ENCODE measurements around the gene H1-8.

H1-8 gene

DNA sequence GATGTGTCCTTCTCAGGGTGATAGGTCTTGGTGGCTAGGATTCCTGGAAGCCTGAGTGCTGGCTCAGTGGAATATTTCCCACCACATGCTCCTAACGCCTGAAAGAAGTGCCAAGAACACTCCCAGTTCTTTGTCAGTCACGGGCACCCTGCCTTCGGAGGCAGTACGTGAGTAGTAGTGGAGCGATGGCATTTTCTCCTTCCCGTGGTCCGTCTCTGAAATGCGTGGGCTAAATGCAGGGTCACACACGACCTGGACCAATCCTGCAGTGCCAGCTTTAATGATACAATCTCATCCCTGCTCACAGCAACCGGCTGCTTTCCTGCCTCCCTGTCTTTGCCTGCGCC lies 14.5 kb downstream of the H1-8 start:
- no peak for DNase-seq

DNA sequence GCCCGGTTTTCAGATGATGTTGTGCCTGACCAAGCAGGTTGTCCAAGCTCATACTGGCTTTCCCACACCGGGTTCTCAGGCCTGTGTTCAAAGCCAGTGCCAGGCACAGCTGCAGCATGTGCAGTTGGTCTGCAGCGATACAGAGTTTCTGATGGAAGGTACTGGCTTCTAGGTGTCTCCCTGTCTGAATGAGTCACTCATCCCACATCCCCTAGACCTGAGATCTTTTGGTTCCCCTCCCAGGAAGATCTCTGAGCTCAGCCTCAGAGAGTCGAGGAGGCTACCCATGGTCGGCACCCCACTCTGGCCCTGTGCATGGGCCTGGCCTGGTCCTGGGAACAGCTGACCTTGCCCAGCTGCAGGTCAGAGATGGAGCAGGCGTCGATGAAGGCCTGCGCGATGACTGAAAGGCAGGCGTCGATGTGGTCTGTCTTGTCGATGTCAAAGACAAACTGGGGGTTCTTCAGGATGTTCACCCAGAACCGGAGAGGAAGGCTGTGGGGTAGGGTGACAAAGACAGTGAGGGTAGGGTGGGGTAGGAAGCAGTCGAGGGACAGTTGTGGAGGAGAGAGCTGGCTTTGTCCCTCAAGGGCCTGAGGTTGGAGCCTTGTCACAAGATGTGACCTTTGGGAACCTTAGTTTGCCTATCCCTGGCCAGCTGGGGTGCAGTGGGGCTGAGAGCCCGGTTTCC lies 15.3 kb downstream of the H1-8 start:
- DNase-seq: no peak

DNA sequence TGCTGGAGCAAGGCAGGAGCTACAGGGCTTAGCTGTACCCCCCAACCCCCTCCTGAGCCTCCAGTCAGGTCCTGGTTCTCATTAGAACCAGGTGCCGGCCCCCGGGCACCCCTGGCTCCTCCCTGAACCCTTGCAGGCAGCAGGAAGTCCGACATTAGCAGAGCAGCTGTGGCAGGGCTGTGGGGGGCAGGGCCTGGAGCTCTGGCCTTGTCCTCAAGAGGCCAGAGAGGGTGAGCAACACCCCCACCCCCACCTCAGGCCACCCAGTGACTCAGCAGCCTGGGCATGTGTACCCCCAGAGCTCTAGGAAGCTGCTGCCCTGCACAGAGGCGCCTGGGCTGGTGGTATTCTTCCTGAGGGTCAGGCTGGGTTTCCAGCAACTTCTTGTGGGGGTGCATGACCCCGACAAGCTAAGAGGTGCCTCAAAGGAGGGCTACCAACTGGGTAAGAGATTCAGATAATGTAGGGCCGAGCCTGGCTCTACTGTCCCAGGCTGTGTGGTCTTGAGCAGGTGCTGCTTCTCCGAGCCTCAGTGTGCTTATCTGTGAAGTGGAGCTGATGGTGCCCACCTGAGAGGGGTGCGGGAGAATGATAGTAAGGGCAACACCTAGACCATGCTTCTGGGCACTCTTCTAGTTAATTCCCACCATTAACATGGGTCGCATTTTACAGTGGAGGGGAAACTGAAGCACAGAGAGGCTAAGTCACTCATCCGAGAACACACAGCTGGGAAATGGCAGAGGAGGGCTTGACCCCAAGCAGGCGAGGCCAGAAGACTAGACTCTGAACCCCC lies 16.0 kb downstream of the H1-8 start:
- no peak for DNase-seq

DNA sequence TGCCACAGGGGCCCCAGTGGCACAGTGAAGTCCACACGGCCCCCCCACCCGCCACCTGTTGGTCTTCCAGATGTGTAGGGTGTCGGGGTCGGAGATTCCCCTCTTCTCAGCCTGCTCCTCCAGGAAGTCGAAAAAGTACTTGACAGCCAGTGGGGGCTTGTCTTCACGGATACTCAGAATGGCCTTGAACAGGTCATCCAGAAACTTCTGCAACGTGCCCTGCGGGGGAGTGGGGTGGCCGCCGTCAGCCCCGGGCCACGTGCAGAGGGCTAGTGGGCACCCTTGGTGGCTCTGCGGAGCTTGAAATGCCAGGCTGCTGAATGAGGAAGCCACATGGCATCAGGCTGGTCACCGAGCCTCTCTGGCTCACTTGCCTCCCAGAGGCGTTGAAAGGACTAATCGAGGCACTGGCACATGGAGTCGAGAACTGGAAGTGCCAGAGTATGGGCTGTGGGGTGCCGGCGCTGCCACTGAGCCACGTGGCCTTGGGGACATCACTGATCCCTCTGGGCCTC lies 16.6 kb downstream of the H1-8 start:
- DNase-seq: no peak

DNA sequence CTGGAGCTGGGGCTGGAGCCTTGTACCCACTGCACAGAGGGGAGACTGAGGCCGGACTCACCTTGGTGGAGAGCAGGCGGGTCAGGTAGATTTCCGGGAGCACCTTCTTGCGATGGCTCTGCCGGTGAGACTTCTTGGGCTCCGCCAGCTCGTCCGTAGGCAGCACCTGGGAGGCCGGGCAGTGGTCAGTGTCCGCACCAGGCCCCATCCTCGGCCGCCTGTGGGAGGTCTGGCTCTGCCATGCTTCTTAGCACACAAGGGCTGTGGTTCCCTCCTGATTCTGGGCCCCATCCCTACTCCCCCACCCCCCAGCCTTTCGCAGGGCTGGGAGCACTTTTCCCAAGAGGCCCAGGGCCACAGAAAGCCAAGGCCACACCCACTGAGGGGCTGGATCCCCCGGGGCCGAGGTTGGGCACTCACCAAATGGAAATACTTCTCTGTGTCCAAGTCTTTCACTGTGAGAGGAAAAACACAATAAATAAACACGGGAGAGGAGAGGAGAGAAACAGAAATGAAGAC lies 17.4 kb downstream of the H1-8 start:
- no peak for DNase-seq

DNA sequence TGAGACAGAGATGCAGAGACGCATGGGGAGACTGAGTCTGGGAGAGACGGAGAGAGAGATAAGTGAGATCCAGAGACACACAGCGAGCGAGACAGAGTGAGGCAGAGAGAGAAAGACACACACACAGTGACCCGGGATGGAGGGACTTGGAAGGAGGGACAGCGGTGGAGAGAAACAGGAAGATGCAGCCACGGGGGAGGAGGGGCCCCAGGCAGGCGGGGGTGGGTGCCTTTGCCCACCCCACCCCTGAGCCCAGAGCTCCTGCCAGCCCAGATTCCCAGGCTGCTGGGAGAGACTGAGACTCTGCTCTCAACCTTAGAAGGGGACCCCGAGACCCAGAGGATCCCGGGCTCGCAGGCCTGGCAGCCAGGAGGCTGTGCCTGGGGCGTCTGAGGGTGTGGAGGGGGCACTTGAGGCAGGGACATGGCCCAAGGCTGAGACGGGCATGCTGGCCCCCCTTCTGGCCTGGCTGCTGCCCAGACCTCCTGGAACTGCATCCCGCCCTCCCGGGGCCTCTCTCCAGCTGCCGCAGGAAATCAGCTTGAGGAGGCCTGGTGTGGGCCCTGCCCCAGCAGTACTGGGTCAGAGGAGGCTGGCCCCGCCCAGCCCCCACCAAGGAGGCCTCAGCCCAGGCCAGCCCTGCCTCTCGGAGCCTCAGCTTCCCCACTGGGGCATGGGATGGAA lies 18.1 kb downstream of the H1-8 start:
- DNase-seq: no peak

DNA sequence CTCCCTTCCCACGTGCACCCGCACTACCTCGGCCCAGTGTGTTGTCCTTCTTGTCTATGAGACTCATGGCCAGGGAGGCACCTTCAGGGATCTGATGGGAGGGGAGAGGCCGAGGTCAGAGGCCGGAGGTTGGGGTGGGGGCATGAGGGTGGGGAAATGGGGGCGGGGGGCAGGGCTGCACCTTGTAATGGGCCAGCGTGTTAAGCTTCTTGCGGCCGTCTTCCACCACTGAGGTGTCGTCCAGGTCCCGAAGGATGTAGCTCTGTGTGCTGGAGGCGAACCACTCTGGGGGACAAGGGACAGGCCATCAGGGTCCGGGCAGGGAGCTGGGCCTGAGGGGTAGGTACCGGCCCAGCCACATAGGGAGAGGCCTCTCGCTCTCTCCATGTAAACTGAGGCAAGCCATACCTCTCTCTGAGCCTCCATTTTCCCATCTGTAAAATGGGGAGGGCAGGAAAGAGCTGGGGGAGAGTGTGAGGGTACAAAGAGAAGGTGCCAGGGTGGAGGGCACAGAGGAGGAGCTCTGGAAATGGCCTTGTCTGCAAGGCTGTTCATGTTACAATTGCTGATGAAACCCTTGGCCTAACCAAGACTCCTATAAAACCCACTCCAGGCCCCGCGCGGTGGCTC lies 18.8 kb downstream of the H1-8 start:
- DNase-seq: no peak

DNA sequence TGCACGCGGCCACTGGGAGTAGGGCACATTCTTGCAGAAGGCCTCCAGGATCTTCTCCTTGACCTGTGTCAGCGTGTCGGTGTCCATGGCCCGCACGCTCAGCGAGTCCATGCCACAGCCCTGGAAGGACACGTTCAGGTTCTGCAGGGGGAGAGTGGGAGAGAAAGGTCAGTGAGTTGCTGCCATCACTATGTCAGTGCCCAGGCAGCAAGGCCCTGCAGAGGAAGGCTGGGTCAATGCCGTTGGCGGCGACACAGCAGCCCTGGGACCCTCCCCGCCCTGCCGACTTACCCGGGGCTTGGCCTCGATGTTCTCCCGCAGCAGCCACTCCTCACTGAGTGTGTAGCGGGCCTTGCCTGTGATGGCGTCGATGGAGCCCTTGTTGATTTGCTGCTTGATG lies 19.8 kb downstream of the H1-8 start:
- no peak for DNase-seq

DNA sequence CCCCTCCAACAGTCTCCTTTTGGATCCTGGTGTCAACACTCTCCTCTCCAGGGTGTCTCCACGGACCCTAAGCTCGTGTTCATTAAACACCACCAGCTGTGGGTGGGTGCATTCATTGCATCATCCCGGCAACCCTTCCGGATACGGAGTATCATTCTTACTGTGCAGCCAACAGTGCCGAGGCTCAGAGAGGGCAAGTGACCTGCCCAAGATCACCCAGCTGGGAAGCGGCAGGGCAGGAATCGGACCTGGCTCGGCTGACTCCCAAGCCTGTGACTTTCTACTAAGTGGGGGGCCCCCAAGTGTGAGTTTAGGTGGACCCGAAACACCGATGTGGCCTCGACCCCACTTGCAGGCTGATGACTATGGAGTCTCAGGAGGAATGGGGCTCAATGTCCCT lies 20.4 kb downstream of the H1-8 start:
- DNase-seq: no peak

DNA sequence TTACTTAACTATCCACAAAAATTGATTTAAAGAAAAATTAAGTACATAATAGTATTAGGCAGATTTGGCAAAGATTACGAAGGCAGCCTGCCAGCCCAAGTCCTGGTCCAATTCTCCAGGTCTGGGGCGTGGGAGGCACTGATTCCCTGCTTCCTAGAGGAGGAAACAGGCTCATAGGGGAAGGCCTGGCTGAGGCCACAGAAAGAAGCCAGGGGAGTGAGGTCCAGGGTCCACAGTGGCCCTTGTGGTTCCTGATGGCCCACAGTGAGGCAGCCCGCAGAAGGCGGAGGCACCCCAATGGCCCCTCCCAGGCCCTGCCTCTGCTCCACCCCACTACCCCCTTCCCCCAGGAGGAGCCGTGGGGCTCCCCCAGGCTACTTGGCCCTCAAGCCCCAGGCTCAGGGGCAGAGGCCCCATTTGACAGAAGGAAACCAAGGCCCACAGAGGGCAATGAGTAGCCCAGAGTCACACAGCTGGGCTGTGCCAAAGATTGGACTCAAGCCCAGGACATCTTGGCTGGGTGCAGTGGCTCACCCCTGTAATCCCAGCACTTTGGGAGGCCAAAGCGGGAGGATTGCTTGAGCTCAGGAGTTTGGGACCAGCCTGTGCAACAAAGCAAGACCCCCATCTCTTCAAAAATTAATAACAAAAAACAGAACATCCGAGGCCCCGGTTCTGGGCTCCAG lies 21.0 kb downstream of the H1-8 start:
- no peak for DNase-seq

DNA sequence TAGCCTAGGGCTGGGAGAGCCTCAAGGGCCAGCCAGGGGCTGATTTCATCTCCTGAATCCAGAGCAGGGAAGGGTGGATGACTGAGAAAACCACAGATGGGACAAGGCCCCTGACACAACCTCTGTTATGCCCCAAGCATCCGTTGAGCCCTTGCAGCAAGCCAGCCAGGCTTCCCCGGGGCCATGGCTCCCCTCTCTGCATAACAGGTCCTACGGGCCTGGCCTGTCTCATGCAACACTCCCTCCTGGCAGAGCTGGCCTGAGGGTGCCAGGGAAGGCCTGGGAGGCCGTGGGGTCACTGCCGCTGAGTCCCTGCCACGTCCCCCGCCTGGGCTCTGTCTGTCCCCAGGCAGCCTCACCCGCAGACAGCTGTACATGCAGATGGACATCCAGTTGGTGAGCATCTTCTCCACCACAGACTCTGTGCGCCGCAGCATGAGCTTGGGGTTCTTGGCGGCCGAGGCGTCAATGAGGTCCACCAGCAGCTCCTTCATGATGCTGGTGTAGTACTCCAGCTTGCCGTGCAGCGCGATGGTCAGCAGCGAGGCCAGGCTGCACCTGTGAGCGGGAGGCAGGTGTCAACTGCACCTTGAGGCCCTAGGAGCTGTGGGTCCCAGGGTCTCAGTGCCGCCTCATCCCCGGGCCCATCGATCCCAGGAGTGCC lies 22.1 kb downstream of the H1-8 start:
- no peak for DNase-seq

DNA sequence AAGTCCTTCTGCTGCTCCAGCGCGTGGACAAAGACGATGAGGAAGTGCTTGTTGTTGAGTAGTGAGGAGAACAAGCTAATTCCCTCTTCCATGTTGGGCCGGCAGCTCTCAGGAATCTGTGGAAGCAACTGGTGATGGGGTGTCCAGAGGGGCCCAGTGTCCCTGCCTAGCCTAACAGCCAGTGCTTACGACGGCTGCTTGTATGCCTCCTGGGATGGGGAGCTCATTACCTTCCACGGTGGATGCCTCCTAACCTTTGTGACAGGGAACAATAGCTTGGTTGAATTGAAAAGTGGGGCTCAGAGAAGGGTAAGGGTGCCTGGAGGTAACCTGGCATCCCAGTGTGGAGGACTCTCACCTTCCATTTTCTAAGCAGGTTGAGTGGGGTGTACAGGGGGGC lies 22.9 kb downstream of the H1-8 start:
- DNase-seq: no peak

DNA sequence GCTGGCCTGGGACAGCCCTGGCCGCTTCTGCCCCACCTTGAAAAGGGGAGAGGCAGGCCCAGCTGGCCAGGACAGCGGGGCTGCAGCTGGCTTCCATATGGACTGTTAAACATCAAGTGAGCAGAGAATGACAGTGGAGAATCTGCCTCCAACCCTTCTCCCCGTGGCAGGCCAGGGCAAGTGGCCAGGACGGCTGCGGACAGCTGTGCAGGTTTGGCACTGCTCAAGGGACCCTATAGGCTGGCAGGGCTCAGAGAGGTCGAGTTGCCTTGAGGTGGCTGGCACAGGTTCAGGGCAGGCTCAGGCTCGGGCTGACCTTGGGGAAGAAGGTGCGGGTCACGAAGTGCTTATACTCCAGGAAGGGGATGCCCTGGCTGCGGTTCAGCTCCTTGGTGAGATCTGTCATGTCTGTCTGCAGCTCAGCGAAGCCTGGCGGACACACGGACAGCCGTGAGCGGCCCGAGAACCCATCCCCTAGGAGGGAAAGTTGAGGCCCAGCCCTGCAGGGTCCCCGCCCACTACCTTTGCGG lies 24.3 kb downstream of the H1-8 start:
- DNase-seq: no peak

DNA sequence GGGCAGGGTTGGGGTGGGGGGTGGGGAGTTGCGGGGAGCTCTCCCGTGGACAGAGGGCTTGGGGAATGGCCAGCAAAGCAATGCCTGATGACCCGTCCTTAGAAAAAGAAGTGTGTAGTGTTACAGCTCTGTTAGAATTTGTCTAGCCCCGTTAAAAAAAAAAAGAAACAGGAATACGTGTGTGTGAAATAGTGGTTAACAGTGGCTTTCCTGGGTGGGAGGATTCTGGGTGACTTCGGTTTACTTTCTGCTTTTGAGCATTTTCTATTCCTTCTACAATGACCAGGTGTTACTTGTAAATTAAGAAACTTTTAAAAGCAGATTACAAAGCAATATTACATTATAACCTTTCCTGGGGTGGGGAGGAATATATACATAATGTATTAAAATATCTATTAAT lies 25.0 kb downstream of the H1-8 start:
- no peak for DNase-seq

DNA sequence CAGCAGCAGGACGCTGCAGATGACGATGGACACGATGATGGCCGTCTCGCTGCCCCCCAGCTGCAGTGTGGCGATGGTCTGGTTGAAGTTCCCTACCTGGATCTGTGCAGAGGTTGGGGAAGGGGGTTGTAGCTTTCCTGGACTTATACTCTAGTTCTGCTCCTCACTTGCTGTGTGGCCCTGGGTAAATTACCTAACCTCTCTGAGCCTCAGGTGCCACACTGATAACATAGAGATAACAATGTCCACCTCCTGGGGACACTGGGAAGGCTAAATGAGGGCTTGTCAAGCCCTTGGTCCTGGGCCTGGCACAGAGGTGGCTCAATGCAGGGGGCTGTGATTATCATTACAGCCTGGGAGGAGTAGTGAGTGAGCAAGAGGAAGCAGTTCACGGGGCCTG lies 26.9 kb downstream of the H1-8 start:
- DNase-seq: no peak

DNA sequence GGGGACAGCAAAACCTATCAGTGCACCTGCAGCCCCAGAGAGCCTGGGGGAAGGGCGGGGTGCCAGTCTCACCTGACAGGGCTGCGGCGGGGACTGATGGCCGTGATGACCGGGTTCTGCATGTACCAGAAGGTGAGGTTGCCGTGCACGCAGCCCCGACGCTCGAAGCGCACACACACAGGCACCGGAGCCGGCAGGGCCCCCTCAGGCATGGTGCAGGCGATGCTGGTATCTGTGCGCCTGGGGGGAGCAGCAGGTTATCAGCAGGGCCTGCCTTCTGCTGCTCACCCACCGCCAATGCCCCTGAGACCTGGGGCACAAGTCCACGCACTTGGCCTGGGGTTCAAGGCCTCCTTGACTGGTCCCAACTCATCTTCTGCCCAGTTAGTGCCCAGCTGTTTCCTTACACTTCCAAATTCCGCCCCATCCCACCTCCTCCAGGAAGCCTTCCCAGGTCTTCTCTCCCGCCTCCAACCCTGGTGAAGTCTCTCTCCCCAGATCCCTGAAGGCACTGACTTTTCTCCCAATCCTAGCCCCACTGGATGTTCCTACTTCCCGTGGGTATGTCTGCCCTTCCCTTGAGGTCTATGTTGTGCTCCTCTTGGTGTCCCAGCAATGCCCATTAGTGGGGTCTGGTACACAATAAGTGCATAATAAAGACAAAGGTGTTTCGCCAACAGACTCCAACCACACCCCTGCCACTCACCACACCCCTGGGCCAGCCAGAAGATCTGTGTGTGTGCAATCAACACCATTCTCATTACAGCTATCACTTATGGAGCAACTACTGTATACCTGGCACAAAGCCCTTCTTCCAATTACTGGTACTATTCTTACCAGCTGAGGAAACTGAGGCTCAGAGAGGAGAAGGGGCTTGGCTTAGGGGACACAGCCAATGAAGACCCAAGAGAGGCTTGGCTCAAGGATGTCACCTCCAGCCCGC lies 28.9 kb downstream of the H1-8 start:
- no peak for DNase-seq

DNA sequence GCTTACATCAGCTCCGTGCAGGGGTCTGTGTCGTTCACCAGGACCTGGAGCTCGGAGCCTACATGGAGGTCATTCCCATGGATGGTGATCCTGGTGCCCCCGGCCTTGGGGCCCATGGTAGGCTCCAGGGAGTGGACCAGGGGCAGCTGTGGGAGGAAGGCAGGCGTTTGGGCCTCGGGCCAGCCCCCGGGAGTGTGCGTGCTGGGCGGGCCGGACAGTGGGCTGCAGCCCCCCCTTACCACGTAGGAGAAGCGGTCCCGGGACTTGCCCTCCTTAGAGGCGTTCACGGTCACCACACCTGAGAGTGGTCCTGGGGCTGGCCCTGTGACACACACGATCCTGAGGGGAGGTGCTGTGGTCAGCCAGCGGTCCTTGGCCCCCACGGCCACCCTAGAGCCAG lies 29.6 kb downstream of the H1-8 start:
- DNase-seq: no peak

DNA sequence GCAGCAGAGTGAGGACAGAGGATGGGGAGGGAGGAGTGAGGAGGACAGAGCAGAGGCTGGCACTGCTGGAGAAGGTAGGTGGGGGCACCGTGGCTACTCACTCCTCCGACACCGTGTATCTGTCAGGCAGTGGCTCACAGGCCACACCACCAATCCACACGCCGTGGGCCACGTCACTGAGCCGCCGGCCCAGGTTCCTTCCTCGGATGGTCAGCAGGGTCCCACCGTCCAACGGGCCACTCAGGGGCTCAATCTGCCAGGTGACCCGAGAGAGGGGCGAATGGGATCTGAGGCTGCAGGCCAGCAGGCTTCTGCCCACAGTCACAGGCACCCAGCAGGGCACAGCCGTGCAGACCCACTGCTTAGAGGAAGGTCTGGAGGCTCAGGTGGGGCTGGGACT lies 30.5 kb downstream of the H1-8 start:
- no peak for DNase-seq

DNA sequence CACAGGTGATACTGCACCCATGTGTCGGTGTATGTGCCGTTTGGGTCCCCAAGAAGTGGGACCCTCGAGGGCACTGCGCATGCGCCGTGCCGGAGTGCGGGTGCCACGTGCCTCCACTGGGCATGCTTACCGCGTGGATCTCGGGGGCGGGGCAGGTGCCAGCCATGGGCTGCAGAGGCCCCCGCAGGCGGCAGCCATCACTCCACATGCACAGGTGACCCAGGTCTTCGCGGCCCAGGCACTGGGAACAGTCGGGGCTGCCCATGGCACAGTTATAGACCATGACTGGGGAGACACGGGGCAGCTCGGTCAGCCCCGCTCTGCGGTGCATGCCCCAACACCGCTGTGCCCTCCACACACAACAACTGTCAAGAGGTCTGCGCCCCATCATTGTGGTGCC lies 31.2 kb downstream of the H1-8 start:
- DNase-seq: no peak

DNA sequence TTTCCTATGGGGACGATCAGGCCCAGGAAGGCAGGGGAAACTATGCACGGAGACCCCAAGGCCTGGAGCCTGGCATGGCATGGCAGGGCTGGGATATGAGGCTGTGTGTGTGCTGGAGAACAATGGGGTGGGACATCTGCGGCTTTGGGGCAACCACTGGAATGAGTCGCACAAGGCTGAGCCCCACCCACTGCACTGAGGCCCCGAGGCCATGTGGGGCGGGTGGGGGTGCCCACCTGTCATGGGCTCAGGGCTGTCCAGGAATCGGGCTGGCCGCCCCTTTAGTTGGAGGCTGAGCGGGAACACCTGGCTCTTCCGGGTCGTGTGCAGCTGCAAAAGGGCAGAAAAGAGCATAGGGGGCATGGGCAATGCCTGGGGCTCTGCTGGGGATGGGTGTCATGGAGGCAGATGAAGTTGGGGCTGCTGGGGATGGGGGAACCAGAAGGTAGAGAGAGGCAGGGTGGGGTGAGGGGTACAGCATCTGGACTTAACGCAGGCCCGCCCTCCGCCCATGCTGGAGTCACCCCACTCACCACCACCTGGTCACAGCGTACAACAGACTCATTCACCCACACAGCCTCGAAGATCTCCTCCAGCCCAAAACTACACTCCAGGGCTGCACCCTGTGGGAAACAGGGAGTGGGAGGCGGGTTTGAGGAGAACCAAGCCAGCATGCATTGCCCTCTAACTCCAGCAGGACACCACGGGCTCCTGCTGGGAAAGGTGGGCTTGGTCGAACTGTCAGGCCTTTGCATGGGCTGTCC lies 32.4 kb downstream of the H1-8 start:
- no peak for DNase-seq

Measured in activated effector memory CD4-positive, alpha-beta T cell treated with Interleukin-2 at 50 U/mL for 16 hours (primary cell).